ENCODE measurements around the gene SFTPB.

GRCh38 chr2:85665264-85665937, 2.6 kb downstream of the SFTPB start:
- no peak for TF ChIP-seq CTCF (IDR thresholded peaks at IDR 0.05; ENCODE audit: borderline replicate concordance, extremely low read depth, low read length, poor library complexity, severe bottlenecking)
- TF ChIP-seq EZH2 (IDR thresholded peaks at IDR 0.05; ENCODE audit: borderline replicate concordance, low read depth, low read length, severe bottlenecking), result no peak

Data from DND-41 (cell line).